GM12878 (cell line): ENCODE data around the gene MYO10.

Experiments used
- CHD2 ChIP-seq: IDR thresholded peaks from 2 replicates; pipeline ENCODE4 v1.6.1; 2011; ENCODE audit warnings: low read depth, low read length, improper control_type of control experiment, borderline replicate concordance
- CTCF ChIP-seq, 3 experiments: IDR thresholded peaks in 2 of 3; conservative IDR thresholded peaks in 1 of 3; 2 replicates each; pipeline ENCODE4 v1.5.1; 2011; ENCODE audit warnings: low read depth in 3 of 3, low read length in 3 of 3, mild to moderate bottlenecking in 3 of 3, control low read depth in 2 of 3, moderate library complexity in 2 of 3, inconsistent platforms in 1 of 3, mixed read lengths in 1 of 3; ENCODE audit not compliant: control insufficient read depth in 2 of 3, insufficient read depth in 1 of 3; ENCODE audit errors: extremely low read depth in 1 of 3
- EP300 ChIP-seq, 2 experiments: fragments of 150-350 bp in 1 of 2; IDR thresholded peaks; 2 replicates each; pipeline ENCODE4 v1.6.1; 2011 to 2012; ENCODE audit warnings: low read depth in 2 of 2, low read length in 2 of 2, borderline replicate concordance in 1 of 2, improper control_type of control experiment in 1 of 2, inconsistent platforms in 1 of 2; ENCODE audit not compliant: control insufficient read depth in 1 of 2
- IRF4 ChIP-seq: IDR thresholded peaks from 2 replicates; pipeline ENCODE4 v1.6.1; 2011; ENCODE audit warnings: low read depth, low read length
- KDM1A ChIP-seq: fragments of 200-600 bp; sonication (generic); IDR thresholded peaks from 2 replicates; pipeline ENCODE4 v1.6.1; 2016; ENCODE audit warnings: borderline replicate concordance
- POLR2AphosphoS5 ChIP-seq: IDR thresholded peaks from 2 replicates; pipeline ENCODE4 v1.6.1; 2011; ENCODE audit warnings: mild to moderate bottlenecking, low read length, inconsistent platforms
- SIN3A ChIP-seq: IDR thresholded peaks from 2 replicates; pipeline ENCODE4 v1.6.1; 2012; ENCODE audit warnings: low read depth, low read length, improper control_type of control experiment
- TF ChIP-seq, protein P1 (sequence below): IDR thresholded peaks from 2 replicates; pipeline ENCODE4 v1.6.1; 2012; ENCODE audit warnings: mild to moderate bottlenecking, low read depth, low read length

DNA sequence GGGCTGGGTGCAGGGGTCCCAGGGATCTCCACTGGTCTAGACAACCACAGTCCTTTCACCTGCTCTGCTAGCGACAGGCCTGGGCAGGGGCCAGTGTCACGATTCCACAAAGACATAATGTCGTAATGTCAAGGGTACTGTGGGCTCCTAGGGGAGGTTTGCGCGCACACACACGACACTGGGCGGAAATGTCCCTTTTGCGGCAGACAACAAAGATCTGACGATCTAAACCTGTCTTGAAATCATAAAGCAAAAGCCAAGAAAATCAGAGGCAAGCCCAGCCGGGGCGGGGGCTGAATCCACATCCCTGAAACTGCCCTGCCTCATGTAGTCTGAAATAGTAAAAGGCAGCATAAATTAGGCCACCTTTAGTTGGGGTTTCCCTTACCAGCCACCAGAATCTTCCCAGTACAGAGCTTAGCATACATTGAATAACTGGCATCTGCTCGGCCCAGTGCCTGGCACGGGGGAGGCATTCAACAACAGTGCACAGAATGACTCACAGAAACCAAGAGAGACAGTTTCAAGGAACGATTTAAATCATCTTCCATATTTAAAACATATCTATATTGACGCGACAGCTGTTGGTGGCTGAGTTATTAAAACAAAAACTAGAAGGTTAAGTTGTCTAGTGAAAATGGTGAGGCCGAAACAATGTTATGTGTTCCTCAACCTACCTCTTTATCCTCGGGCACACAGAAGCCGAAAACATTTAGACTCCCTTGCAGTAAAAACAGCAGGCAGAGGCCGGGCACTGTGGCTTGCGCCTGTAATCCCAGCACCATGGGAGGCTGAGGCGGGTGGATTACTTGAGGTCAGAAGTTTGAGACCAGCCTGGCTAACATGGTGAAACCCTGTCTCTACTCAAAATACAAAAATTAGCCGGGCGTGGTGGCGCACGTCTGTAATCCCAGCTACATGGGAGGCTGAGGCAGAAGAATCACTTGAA lies 151.0 kb downstream of the MYO10 start:
- TF ChIP-seq CHD2 (no peak), CTCF (IDR thresholded peaks at IDR 0.05 in 2 of 3, conservative IDR thresholded peaks at IDR 0.05 in 1 of 3; ENCODE audit: control insufficient read depth in 2 of 3, extremely low read depth in 1 of 3, insufficient read depth in 1 of 3, low read depth in 3 of 3, low read length in 3 of 3) (no peak), POLR2AphosphoS5 (no peak), KDM1A (no peak), SIN3A (no peak), EP300 (IDR thresholded peaks at IDR 0.05; ENCODE audit: borderline replicate concordance in 1 of 2, control insufficient read depth in 1 of 2, low read depth in 2 of 2, low read length in 2 of 2) (peak; percentile 36 to 49; a peak in 2 of 4 replicates), IRF4 (peak; percentile 88)
- TF ChIP-seq, protein P1, sequence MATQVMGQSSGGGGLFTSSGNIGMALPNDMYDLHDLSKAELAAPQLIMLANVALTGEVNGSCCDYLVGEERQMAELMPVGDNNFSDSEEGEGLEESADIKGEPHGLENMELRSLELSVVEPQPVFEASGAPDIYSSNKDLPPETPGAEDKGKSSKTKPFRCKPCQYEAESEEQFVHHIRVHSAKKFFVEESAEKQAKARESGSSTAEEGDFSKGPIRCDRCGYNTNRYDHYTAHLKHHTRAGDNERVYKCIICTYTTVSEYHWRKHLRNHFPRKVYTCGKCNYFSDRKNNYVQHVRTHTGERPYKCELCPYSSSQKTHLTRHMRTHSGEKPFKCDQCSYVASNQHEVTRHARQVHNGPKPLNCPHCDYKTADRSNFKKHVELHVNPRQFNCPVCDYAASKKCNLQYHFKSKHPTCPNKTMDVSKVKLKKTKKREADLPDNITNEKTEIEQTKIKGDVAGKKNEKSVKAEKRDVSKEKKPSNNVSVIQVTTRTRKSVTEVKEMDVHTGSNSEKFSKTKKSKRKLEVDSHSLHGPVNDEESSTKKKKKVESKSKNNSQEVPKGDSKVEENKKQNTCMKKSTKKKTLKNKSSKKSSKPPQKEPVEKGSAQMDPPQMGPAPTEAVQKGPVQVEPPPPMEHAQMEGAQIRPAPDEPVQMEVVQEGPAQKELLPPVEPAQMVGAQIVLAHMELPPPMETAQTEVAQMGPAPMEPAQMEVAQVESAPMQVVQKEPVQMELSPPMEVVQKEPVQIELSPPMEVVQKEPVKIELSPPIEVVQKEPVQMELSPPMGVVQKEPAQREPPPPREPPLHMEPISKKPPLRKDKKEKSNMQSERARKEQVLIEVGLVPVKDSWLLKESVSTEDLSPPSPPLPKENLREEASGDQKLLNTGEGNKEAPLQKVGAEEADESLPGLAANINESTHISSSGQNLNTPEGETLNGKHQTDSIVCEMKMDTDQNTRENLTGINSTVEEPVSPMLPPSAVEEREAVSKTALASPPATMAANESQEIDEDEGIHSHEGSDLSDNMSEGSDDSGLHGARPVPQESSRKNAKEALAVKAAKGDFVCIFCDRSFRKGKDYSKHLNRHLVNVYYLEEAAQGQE = no peak
